GM21576 (cell line): Measurements from ENCODE around the gene CD200R1L.

Source experiments
- ATAC-seq: cut with Tn5 transposase; IDR thresholded peaks from one replicate; pipeline ENCODE4 v1.9.1; 2021; ENCODE audit warnings: mild to moderate bottlenecking, moderate library complexity; ENCODE audit not compliant: unreplicated experiment

Gene CD200R1L

GRCh38 chr3:112793326-112794081 is 53.2 kb downstream of the CD200R1L start:
- no peak for ATAC-seq

- no peak for ATAC-seq
These were observed 54.9 kb downstream of the CD200R1L start for GRCh38 chr3:112791736-112792135.

GRCh38 chr3:112789787-112790186 is 56.9 kb downstream of the CD200R1L start:
- ATAC-seq = no peak

DNA sequence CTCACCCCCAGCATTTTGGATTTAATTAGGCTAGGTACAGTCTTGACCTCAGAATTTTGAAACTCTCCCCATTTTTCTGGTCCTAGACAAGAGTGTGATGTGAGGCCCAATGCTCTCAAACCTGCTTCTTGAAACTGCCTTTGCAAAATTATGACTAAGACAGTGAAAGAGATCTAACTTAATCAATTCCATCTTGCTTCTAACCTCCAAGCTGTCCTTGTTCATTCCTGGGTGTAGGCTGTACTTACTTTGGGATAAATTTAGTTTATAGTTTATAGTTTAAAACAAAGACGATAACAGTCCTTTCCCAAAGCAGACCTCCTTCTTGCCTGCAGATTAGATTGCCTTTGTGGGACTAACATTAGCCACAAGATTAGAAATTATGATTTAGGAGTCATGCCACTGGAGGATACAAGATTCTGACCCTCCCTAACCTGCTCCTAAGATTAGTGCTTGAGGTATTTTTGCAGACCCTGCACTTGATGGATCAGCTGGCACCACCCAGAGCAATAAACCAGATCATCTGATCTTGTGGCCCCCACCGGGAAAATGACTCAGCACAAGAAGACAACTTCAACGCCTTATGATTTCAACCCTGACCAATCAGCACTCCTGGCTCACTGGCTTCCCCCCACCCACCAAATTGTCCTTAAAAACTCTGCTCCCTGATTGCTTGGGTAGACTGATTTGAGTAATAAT is 59.6 kb downstream of the CD200R1L start:
- ATAC-seq = no peak

GRCh38 chr3:112786002-112786590 is 60.6 kb downstream of the CD200R1L start:
- ATAC-seq = no peak

GRCh38 chr3:112785321-112786001 is 61.2 kb downstream of the CD200R1L start:
- no peak for ATAC-seq

GRCh38 chr3:112782491-112782890 is 64.2 kb downstream of the CD200R1L start:
- ATAC-seq = no peak

GRCh38 chr3:112781599-112781998 is 65.1 kb downstream of the CD200R1L start:
- ATAC-seq = no peak

DNA sequence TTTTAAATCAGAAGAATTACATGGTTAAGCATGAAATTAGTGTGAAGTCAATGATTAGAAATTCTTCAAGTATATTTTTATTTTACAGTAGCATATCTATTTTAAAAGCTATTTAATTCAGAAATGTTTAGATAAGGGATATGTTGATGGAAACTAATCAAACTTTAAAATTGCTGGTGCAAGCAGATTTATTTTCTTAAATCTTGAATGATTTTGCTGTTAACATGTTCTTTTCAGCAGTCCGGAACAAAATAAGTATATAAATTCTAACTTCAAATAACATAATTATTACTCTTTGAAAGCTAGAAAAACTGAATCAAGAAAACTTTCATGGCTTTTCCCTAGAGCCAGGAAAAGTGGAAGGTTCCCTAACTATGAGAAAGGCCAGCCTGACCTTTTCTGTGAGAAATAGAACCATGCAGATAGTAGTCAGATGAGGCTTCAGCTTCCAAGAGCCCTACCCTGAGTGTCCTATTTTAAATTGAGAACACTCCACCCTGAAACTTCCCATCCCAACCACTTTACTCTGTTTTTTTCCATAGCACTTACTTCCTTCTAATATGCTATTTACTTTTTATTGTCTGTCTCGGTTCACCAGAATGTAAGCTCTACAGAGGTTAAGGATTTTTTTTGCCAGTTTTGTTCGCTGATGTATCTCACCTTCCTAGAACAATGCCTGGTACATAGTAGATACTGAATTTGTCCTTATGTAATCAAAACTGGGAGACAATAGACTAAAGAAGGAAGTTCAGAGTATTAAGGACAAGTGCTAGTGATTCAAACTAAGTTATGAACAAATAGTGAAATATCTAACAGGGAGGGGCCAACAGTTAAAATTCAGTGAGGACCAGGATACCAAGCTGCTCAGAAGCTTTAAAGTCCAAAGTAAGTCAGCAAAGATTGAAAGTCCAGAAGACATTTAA is 66.8 kb downstream of the CD200R1L start:
- ATAC-seq = no peak

DNA sequence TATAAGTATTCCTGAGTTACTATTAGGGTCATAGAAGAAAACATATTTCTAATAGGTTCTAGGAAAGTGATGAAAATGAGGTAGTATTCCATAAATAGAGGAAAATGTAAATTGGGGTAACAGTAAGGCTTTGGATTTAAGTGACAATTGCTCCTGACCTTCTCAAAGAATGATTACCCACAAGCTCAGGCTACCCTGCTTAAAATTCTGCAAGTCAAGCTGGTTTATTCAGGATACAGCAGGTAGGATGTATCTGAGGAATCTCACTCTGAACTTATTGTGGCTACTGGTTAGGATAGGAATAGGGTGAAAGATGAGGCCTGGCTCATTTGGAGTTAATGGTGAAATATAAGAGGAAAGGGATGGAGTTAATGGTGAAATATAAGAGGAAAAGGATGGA is 67.7 kb downstream of the CD200R1L start:
- no peak for ATAC-seq

GRCh38 chr3:112778353-112778948 is 68.2 kb downstream of the CD200R1L start:
- ATAC-seq = no peak

DNA sequence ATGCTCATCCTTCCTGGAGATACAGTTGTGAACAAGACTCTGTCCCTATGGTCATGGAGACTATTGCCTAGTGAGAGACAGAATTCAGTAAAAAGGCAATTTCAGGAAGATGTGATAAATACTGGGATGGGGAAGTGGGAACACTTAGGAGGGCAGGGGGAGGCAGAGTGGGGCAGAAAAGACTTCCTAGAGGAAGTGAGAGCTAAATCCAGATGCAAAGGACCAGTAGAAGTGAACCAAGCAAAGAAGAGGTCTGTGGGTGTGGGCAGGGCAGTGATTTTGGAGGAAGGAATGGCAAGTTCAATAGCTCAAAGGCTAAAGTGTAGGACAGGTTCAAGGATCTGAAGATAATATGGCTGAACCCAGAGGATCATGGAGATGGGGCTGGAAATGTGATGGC is 68.9 kb downstream of the CD200R1L start:
- no peak for ATAC-seq

GRCh38 chr3:112776836-112777235 is 69.8 kb downstream of the CD200R1L start:
- ATAC-seq = no peak

DNA sequence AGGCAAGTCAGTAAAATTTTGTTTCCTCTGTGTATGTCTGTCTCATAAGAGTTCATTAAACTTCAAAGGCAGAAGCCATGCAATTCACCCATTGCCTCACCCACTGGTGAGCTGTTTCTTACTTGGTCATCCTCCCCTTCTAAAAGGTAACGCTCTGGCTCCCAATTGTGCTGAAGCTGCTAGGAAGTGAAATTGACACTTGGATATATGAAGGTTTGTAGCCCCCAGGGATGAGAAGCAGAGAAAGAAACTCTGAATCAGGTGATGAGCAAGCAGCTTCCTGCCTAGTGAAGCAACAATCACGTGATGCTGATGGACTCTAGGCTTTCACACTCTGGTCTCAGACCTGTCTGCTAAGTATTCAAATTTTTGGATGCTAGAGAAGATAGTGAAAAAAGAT is 70.7 kb downstream of the CD200R1L start:
- no peak for ATAC-seq

GRCh38 chr3:112775011-112775742 is 71.5 kb downstream of the CD200R1L start:
- ATAC-seq = no peak

DNA sequence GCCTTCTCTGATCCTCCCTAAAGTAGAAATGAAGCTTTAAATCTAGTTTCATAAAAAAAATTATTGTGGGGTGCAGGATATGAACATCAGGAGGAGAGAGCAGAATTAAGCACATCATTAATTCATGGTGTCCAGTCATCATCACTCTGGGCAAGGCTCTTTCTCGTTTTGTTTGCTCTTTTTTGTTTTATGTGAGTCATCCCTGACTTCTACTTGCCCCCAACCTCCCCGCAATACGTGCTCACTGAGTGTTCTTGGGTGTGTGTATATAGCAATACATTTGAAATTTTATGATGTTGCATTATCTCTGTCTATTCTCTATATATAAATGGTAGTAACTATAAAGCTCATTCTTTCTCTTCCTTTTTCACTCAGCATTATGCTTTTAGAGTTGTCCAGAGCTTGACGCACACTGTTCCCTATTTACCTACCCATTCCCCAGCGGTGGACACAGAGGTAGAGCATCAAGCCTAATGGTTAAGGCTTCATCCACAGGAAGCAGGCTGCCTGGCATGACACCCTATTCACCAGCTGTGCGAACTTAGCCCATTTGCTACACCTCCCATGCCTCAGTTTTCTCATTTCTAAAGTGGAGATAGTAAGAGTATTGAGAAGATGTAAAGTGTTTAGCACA is 72.3 kb downstream of the CD200R1L start:
- no peak for ATAC-seq

DNA sequence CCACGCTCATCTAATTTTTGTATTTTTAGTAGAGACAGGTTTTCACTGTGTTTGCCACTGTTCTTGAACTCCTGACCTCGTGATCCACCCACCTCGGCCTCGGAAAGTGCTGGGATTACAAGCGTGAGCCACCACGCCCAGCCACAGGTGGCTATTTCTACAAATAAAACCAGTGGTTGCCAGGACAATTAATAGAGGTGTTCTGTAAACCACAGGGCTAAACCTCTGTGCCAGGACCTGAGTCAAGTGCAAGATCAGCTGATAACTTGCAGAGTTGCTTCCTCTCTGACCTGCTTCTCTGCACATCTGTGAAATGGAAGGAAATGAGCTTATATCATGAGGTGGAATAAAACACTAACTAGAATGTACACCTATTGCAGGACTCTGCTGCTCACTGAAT is 72.8 kb downstream of the CD200R1L start:
- ATAC-seq = no peak

DNA sequence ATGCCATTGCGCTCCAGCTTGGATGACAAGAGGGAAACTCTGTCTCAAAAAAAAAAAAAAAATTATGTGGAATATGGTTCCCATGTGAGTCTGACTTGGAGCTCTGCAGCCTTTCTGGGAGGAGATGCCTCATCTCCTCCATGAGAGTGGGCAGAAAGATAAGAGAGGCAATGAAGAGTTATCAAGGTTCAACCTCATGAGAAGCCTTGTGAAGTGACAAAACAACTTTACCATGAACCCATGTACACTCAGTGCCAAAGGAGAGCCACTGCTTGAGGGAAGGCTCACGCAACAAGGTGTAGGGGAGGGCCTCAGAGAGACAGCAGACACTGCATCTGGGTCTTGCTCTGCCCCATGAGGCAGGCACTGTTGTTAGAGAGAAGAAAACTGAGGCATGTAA is 75.7 kb downstream of the CD200R1L start:
- ATAC-seq = no peak

DNA sequence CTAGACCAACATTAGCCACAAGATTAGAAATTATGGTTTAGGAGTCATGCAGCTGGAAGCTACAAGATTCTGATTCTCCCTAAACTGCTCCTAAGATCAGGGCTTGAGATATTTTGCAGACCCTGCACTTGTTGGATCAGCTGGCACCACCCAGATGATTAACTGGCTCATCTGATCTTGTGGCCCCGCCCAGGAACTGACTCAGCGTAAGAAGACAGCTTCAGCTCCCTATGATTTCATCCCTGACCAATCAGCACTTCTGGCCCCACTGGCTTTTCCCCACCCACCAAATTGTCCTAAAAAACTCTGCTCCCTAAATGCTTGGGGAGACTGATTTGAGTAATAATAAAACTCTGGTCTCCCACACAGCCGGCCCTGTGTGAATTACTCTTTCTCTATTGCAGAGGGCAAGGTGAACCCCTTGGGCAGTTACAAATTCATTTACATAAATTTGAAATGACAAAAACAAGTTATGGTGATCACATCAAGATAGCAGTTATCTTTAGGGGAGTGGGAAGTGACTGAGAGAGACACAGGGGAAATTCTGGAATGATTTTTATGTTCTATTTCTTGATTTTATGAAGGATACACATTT is 76.5 kb downstream of the CD200R1L start:
- no peak for ATAC-seq
